OCI-LY7 (cell line): ENCODE measurements around the gene SLC25A41. TPM values are rescaled to one million over a fixed set of nuclear protein-coding genes. Genes with fewer than 3 reads are reported as not detected.

ENCODE experiments used
- BruUV-seq: library from RNA; stranded (reverse); fragments of 400-500 nt; replicated peaks from 2 replicates; lab custom pipeline; 2021; lab: Mats Ljungman, UMichigan
- CTCF ChIA-PET: fragments of 300-600 bp; sonication (Branson Sonifier 250); formaldehyde crosslinking; loops from one replicate; lab custom pipeline; 2022; ENCODE audit warnings: antibody characterized with exemption; ENCODE audit not compliant: unreplicated experiment; lab: Charles Lee
- POLR2A ChIA-PET: fragments of 300-600 bp; sonication (Branson Sonifier 250); formaldehyde crosslinking; loops from one replicate; lab custom pipeline; 2022; ENCODE audit warnings: antibody characterized with exemption; lab: Charles Lee
- DNase-seq: peaks from one replicate; pipeline ENCODE4 v3.0.0-alpha.2; 2015; ENCODE audit warnings: low spot score
- H2AFZ ChIP-seq: fragments of 200-600 bp; sonication (generic), shearing (Covaris generic); 2 replicates; pipeline ENCODE4 v1.6.1; 2014; ENCODE audit warnings: mild to moderate bottlenecking, antibody characterized with exemption, low read length, moderate library complexity
- H3K27ac ChIP-seq: fragments of 200-600 bp; sonication (generic); 2 replicates; pipeline ENCODE4 v1.5.1; 2014; ENCODE audit warnings: mixed run types, low read depth, mild to moderate bottlenecking, moderate library complexity, low read length, inconsistent platforms; ENCODE audit not compliant: poor library complexity, severe bottlenecking
- H3K36me3 ChIP-seq: fragments of 200-600 bp; sonication (generic); 2 replicates; pipeline ENCODE4 v1.6.1; 2014; ENCODE audit warnings: mild to moderate bottlenecking, antibody characterized with exemption, low read length, moderate library complexity, mixed read lengths; ENCODE audit not compliant: insufficient read depth
- H3K4me1 ChIP-seq: fragments of 200-600 bp; sonication (generic); 2 replicates; pipeline ENCODE4 v1.5.1; 2014; ENCODE audit warnings: mild to moderate bottlenecking, low read length; ENCODE audit not compliant: insufficient read depth, poor library complexity, severe bottlenecking
- H3K4me2 ChIP-seq: fragments of 200-600 bp; sonication (generic); 2 replicates; pipeline ENCODE4 v1.6.1; 2014; ENCODE audit warnings: mild to moderate bottlenecking, low read length
- H3K4me3 ChIP-seq: fragments of 200-600 bp; sonication (generic); 2 replicates; pipeline ENCODE4 v1.5.1; 2014; ENCODE audit warnings: mild to moderate bottlenecking, low read depth, low read length; ENCODE audit not compliant: poor library complexity, severe bottlenecking
- H3K79me2 ChIP-seq: fragments of 200-600 bp; sonication (generic); 2 replicates; pipeline ENCODE4 v1.6.1; 2016; ENCODE audit warnings: low read depth, mild to moderate bottlenecking, low read length, moderate library complexity, mixed read lengths; ENCODE audit not compliant: insufficient read depth
- H3K9me2 ChIP-seq: fragments of 200-600 bp; sonication (generic); 2 replicates; pipeline ENCODE4 v1.6.1; 2016; ENCODE audit warnings: mild to moderate bottlenecking, low read length, mixed read lengths; ENCODE audit not compliant: insufficient read depth
- H3K9me3 ChIP-seq: fragments of 200-600 bp; sonication (generic); 2 replicates; pipeline ENCODE4 v1.6.1; 2014; ENCODE audit warnings: mild to moderate bottlenecking, mixed run types, low read length, mixed read lengths
- H4K20me1 ChIP-seq: fragments of 200-600 bp; sonication (generic); 2 replicates; pipeline ENCODE4 v1.6.1; 2014; ENCODE audit warnings: mild to moderate bottlenecking, antibody characterized with exemption, low read length, moderate library complexity, mixed read lengths; ENCODE audit not compliant: insufficient read depth
- CTCF ChIP-seq: fragments of 200-600 bp; sonication (generic); conservative IDR thresholded peaks from 2 replicates; pipeline ENCODE4 v1.5.1; 2014; ENCODE audit warnings: mild to moderate bottlenecking, antibody characterized with exemption, low read length, moderate library complexity, mixed read lengths
- EZH2phosphoT487 ChIP-seq: fragments of 200-600 bp; sonication (generic); IDR thresholded peaks from 2 replicates; pipeline ENCODE4 v1.6.1; 2018; ENCODE audit warnings: low read depth, borderline replicate concordance, mild to moderate bottlenecking, mixed run types, antibody characterized with exemption, low read length, moderate library complexity, mixed read lengths
- intact Hi-C: fragments of 100-400 bp; cut with micrococcal nuclease; formaldehyde crosslinking; loops from one replicate; pipeline ENCODE4 v1.10.0; 2022; ENCODE audit not compliant: unreplicated experiment
- total RNA-seq, 2 experiments: library from RNA; depleted of rRNA in 1 of 2; stranded (reverse); fragments of >200 nt in 1 of 2; shearing (Covaris generic) in 1 of 2; gene quantifications; 2 replicates each; pipeline ENCODE4 v1.2.3, GENCODE V29; 2014 to 2022

The SLC25A41 gene
- total RNA-seq, 2 experiments from 2014 or later: not detected

GRCh38 chr19:6466526-6467248, 33.1 kb upstream of the SLC25A41 start:
- no TSS peak for BruUV-seq
- CTCF ChIA-PET: no interaction called here
- Histone ChIP-seq H3K36me3 (peaks cover 15% of the 10 kb centered on the region), H3K4me1 (peaks cover 6% of the 10 kb centered on the region), H4K20me1 (no peaks in the 10 kb centered on the region), H2AFZ (no peak overlapping the region), H3K4me3 (no peak overlapping the region), H3K9me3 (no peaks in the 10 kb centered on the region), H3K79me2 (no peaks in the 10 kb centered on the region), H3K4me2 (no peak overlapping the region), H3K27ac (no peak overlapping the region), H3K9me2 (no peaks in the 10 kb centered on the region)
- DNase-seq: no peak
- intact Hi-C loops: no loop called here
- no peak for TF ChIP-seq CTCF
- TF ChIP-seq EZH2phosphoT487: no peak
- POLR2A ChIA-PET: no interaction called here

GRCh38 chr19:6465663-6466062, 32.1 kb upstream of the SLC25A41 start:
- Histone ChIP-seq H3K4me3 (no peak overlapping the region), H3K79me2 (no peaks in the 10 kb centered on the region), H3K36me3 (peaks cover 10% of the 10 kb centered on the region), H3K4me1 (peaks cover 6% of the 10 kb centered on the region), H3K27ac (no peak overlapping the region), H2AFZ (no peak overlapping the region), H3K4me2 (no peak overlapping the region), H3K9me2 (no peaks in the 10 kb centered on the region), H4K20me1 (no peaks in the 10 kb centered on the region), H3K9me3 (no peaks in the 10 kb centered on the region)
- no peak for DNase-seq
- BruUV-seq: no TSS peak
- POLR2A ChIA-PET: no interaction called here
- CTCF ChIA-PET: no interaction called here
- intact Hi-C loops: no loop called here
- TF ChIP-seq EZH2phosphoT487 (no peak), CTCF (no peak)

GRCh38 chr19:6465006-6465405, 31.4 kb upstream of the SLC25A41 start:
- BruUV-seq: no TSS peak
- H3K79me2 ChIP-seq: no peaks in the 10 kb centered on the region
- no peak overlapping the region for H3K4me2 ChIP-seq
- ChIA-PET POLR2A (no interaction called here), CTCF (no interaction called here)
- no peak overlapping the region for H3K27ac ChIP-seq
- intact Hi-C loops: no loop called here
- H2AFZ ChIP-seq: no peak overlapping the region
- no peaks in the 10 kb centered on the region for H3K9me3 ChIP-seq
- H4K20me1 ChIP-seq: no peaks in the 10 kb centered on the region
- H3K36me3 ChIP-seq: peaks cover 10% of the 10 kb centered on the region
- H3K4me3 ChIP-seq: no peak overlapping the region
- DNase-seq: no peak
- no peaks in the 10 kb centered on the region for H3K9me2 ChIP-seq
- TF ChIP-seq CTCF: no peak
- no peak for TF ChIP-seq EZH2phosphoT487
- H3K4me1 ChIP-seq: peaks cover 6% of the 10 kb centered on the region
